T-helper 1 cell treated with Interleukin-12 subunit alpha and Interleukin-12 subunit beta and Interleukin-4 antibody, amounts not matched to agents 30 ng/mL and 1 ng/mL, for 36 hours (primary cell): ENCODE measurements around the gene ZNF366. TPM values are rescaled to one million over a fixed set of nuclear protein-coding genes. Genes with fewer than 3 reads are reported as not detected.

Experiments used
- intact Hi-C: fragments of 100-400 bp; cut with micrococcal nuclease; formaldehyde crosslinking; loops from one replicate; pipeline ENCODE4 v1.15.1; 2024
- total RNA-seq: library from RNA; stranded (reverse); gene quantifications from 2 replicates; pipeline ENCODE4 v1.2.3, GENCODE V29; 2022

The ZNF366 gene
- total RNA-seq, 1 donor from 2014 or later = not detected

DNA sequence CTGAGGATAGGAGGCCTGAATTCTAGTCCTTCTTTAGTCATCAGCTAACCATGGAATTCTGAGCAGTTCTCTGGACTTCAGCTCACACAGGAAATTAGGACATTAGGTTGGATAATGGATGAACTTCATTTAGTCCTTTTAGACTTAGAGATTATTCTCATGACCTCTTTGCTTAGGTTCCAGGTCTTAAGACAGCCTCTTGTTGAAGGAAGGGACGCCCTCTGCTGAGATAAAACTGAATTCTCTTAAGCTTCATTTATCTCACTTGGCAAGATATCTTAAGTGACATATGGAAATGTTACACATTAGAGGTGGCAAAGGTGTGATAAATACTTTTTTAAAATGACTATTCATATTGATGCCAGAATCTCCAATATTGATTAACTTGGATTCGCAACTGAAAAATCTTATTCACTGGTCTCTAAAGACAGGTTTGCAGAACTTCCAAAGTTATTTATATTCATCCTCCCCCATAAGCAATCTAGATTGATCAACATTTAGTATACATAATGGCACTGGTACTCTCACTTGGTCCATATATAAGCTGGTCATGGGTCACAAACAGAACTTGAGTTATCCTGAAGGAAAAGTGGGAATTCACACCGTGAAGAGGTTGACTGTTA, 16.9 kb upstream of the ZNF366 start:
- intact Hi-C loops = loop anchor here (1.0 kb wide), 1 partner anchor 158 kb away; no protein-coding TSS in a partner anchor

DNA sequence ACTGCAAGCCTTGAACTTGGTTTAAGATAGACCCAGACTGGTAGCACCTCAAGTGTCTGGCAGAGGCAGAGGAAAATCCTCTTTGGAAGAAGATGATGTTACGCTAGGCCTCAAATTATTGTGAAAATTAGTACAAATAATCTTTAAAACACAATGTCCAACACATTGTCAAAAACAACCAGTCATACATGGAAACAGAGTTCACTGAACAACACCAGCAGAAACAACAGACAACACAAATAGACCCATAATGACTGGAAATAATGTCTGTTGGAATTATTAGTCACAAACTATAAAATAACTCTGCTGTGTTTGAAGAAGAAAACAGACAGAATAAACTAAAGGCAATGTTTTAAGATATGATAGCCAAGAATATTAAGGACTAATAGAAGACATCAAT, 15.4 kb upstream of the ZNF366 start:
- intact Hi-C loops = no loop called here

DNA sequence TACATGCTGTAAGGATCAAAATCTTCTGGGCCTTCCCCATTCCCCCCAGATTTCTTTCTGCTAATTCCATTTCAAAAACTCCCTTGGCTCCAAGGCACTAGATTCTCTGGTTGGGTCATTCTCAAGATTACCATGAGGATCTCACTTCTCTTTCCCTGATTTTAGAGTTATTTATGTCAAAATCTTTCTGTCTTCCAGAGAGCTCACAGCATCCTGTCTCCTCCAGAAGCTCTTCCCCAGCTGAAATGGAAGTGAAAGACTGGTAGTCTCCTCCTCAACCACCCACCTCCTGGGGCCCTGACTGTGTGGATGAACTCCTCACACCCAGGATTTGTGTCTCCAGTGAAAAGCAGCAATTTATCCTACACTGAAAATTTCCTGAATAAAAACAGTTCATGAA, 11.9 kb upstream of the ZNF366 start:
- intact Hi-C loops = no loop called here

DNA sequence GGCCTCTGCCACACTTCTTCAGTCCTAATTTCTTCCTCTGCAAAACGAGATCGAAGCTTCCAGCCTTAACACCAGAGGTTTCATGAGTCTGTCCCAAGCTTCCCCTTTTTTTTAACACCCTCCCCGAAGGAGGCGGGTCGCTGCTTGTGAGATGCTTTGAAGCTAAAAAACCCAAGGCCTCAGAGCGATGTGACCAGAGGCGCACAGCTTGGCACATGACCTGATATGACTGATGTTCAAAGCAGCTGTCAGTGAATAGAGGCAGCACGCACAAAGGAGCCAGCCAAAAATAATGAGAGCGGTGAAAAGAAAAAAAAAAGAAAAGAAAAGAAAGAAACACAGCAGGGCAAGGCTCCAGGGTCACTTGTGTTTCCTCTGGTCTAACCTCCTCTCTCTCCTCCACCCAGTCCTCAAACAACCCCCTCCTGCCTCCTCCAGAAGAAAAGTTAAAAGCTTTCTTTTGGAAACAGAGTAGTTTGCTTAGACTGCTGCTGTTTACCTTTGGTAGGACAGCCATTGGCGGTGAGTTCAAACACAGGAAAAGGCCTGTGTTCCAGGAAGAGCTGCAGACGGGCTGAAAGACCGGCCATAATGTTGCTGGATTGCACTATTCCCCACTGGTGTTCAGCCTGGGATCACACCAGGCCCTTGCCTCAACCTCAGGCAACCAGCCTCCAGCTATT, 10.9 kb upstream of the ZNF366 start:
- intact Hi-C loops = no loop called here

DNA sequence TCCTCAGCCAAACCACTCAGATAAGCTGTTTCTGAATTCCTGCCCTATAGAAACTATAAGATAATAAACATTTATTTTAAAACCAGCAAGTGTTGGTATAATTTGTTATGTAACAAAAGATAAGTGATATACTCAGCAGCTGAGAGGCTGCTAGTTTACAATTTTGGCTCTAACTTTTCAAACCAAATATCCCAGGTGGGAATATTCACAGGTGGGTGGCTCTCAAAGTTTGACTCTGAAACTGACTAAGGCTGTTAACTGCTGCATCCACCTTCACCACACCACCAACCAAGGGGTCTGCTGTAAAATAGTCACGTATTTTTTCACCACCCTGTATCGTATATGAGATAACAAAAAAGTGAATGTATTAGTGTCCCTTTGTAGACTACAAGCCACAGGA, 9.7 kb upstream of the ZNF366 start:
- intact Hi-C loops = no loop called here

DNA sequence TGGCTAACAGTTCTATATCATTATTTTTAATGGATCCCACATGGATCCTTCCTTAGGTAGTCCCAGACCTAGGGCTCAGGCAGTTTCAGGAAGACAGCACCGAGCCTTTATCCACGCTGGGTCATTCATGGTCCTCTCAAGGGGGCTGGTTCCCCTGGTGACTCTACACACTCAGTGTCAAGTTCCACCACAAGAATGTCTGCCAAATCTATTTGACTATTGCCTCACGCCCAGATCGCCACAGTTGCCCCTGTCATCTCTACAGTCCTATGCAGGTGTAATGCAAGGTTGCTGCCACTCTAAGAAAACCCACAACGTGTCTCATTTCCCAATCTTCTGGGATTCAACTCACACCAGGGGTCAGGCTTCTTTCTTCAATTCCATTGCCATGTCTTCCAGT, 8.0 kb upstream of the ZNF366 start:
- intact Hi-C loops = no loop called here

DNA sequence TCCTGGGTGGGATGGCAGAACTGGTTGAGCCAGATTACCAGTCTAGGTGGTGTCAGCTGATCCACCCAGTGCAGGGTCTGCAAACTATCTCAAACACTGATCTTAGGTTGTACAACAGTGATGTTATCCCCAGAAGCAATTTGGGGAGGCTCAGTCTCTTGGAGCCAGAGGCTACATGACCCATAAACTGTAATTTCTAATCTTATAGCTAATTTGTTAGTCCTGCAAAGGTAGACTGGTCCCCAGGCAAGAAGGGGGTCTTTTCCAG, 5.3 kb upstream of the ZNF366 start:
- intact Hi-C loops = no loop called here

DNA sequence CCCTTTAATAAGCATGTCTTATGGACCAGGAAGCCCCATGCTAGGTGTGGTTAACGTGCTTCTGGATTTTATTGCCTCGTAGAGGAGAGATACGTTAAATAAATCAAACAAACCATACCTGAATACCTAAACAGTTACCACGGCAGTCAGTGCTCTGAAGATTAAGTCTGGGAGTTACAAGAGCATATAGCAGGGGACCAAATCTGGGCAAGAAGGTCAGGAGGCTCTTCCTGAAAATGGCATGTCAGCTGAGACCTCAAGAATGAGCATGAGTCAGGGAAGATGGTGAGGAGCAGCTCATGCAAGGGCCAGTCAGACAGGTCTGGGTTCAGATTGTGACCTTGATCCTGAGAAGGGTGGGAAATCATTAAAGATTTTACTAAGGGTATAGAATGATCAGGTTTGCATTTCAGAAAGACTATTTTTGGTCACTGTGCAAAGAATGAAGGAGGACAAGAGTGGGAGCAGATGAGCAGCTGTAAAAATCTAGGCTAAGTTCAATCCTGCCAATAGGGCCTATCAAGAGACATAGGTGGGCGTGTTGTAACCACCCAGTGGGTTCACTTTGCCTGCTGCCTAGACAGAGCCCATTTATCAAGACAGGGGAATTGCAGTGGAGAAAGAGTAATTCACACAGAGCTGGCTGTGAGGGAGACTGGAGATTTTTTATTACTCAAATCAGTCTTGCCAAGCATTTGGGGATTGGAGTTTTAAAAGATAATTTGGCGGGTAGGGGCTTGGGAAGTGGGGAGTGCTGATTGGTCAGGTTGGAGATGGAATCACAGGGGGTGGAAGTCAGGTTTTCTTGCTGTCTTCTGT, 4.8 kb upstream of the ZNF366 start:
- intact Hi-C loops = no loop called here

DNA sequence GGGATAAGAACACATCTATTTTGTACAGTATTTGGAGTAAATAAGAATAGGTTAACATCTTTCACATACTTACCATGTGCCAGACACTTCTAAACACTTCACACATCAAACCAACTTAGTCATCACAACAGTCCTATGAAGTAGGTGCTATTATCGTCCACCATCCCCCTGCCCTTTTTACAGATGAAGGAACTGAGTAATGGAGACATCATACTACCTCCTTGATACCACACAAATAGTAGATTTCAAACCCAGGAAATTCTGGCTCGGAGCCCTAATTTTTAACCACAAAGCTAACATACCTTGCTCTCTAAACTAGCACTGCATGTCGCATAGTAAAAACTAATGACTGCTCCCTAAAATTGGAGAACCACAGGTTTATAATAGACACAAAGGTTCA, 4.2 kb upstream of the ZNF366 start:
- intact Hi-C loops = no loop called here

DNA sequence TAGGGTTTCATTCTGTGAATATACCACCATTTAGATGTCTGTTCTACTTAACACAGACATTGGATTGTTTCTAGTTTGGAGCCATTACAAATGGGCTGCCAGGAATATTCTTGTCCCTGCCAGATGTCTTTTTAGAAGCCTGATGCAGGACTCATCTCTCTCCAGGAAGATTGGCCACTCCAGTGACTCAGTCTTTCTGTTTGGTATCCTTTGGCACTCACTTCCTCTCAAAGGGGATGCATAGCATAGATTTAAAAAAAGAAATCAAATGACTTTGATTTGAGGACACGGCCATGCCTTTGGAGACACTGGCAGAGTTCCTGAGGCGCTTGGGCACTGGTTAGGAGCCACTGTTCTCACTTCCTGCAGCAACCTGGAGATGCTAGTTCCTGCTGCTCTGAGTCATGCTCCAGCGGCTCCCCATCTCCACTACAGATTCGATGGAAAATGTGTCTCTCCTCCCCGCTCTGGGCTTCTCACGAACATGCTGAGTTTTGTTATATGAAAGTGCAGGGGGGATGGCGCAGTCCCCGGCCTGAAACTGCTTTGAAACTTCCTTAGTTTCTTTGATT, 3.5 kb upstream of the ZNF366 start:
- intact Hi-C loops = no loop called here

DNA sequence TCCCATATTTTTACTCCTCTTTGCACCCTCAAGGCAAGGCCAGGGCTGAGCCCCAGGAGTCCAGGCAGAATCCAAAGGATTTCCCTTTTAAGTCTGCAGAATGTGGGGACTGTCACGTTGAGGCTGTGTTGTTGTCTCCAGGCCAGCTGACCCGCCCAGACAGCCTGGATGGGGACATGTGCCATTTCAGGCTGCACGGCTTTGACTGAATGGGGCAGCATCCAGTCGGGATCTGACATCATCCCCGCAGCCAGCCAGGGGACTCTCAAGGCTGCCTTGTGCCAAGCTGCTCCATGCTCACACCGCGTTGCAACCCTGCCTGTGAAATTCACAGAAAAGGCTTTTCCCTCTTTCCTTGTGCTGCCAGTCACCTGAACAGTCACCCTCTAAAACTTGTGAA, 2.2 kb upstream of the ZNF366 start:
- intact Hi-C loops = no loop called here

DNA sequence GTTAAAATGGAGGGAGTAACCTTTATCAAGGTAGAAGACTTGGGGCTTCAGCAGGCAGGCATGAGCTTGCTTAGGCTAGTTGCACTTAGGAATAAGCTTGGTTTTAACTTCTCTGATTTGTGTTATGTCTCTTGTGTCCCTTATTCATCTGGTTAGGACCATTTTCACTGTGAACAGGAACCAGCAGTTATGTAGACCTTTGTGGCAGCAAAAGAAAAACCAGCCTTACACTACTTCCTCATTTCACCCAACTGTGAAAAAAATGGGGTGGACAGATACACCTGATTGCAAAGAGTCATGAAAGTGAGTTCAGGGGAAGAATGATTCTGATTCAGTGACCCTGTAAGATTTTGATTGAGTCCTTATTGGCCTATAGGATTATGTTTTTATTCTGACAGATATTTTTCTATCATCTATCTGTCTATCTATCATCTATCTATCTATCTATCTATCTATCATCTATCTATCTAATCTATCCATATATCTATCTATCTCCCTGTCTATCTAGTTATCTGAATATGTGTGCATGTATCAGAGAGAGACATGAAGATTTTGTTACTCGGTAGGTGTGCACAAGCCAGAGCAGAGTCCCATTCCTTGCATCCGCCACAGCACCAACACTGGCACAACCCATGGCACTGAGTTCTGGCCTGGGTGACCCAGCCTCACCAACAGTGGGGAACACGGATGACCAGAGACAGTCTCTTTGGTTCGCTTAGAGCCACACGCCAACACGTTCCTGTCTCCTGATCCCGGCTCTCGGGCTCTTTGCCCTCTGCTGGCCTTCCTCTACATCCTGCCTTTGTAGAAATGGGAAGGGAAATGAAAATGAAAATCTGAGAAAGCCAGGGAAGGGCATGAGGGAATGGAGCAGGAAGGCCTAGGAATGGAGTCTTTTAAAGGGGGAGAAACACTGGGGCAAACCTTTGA, 1.3 kb upstream of the ZNF366 start:
- intact Hi-C loops = no loop called here

DNA sequence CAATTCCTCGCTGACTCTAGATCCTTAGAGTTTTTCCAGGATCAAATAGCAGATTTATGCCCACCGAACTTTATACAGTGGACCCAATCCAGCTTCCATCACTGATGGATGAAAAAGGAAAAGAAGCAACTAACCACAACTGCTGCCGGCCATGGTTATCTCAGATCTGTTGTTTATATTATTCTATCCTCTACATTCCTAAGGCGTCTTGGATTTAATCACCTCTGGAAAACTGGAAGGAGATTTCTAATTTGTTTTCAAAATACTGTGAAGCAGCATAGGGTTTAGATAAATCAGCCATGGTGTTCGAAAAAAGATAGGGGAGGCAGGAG, 663 bp upstream of the ZNF366 start:
- intact Hi-C loops = no loop called here

DNA sequence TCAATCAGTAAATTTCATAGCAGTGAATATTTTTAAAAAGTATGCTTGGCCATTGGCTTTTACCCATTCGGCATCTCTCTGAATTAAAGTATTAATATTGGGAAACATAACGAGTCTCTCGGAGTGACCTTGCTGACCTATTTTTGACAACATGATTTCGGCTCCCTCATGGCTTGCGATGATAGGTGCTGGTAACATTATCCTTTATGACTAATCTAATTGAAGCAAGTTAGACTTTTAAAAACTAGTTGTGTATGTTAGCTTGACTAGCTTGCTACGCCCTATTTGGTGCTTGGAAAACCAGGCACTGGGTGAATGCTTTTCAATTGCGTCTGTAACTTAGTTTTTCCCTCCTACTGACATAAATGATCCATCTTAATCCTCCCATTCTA, 1.1 kb downstream of the ZNF366 start:
- intact Hi-C loops = no loop called here

DNA sequence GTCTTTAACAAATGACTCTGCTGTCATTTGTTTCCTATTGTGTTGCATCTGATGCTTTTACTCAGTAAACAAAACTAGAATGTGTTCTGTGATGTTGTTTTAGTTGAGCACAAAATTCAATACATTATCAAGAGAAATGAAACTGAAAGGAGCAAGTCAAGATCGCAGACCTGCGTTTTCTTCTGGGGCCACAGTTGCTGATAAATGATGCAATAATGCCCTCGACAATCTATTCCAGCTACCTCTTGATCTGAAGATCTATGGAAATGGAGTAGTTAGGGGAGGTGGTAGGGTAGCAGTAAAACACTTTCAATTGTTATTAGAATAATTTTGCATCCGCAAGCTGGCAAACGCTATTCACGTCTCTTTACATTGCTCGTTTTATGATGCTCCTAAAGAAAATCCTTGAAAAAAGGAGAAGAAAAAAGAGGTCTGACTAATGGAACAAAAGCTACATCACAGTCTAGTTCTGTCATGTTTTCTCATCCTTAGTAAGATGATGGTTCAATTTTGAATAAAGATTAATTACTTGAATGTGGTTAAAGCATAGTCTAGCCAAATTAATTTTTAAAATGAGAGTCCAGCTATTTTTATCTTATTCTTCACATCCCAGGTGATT, 1.6 kb downstream of the ZNF366 start:
- intact Hi-C loops = no loop called here

DNA sequence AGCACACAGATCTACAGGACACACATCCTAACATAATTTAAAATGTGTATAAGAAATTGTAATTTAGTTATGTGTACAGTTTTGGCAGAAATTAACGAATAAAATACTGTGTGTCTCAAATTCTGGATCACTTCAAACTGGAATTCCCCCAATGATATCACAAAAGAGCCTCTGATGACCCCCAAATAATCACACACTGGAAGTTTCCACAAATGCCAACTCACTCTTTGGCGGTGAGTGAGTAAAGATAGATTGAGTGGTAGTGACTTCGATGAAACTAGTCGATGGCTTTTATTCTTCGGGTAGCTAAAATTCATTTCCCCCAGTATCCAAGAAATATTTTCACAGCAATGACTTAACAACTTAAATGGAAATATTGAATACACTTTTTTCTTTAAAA, 2.2 kb downstream of the ZNF366 start:
- intact Hi-C loops = no loop called here

DNA sequence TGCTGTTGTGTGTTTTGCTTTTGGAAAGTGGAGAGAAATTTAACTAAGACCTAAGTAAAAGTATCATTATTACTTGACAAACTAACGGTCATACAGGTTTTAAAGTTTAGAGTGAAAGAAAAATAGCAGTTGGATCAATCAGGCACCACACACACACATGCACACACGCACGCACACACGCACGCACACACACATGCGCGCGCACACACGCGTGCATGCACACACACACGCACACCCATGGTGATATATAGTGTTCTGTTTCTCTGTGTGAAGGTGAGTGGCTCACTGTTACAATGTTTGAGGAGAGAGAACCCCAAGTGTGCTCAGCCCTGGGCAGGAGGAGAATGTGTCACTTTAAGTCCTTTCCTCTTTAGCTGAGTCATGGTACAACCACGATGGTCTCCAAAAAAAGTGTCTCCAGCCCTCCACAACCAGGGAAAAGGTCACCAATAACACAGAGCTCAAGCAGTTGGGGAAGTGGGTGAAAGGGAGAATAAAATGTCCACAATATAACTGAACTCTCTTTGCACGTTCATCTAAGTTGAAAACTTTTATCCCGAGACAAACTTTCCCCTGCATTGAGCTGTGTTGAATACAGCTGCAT, 3.2 kb downstream of the ZNF366 start:
- intact Hi-C loops = no loop called here

DNA sequence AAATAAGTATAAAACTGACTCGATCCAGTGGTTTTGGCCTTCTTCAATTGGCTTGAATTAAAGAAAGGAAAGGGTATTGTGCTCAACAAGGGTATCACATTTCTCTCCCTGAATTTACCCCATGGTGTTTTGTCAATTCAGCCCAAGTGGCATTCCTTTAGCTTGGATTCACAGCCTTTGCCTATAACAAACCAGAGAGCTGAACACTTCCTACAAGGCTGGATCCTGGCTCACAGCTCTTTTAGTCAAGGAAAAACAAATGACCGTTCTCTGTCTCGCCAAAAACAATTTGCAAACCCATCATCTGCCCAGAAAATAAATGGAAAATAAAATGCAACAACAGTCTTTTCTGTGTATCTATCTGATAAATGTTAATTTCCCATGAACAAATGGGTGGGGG, 5.7 kb downstream of the ZNF366 start:
- intact Hi-C loops = no loop called here

DNA sequence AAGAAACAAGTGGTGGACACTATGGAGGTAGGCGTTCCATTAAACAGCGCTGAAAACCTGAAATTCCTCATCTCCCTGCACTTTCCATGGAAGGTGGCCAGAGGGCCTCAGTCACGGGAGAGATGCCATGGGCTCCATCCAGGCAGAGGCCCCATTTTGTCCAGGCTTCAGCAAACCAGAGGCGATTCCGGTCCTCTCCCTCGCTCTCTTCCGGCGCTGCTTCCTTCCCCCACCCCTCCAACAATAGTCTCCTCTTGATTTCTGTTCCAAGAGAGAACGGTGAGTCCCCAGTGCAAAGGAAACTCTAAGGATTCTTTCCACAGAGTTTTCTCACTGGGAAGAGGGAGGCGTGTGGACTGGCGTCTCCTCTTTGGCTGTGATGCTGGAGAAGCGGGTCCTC, 7.5 kb downstream of the ZNF366 start:
- intact Hi-C loops = no loop called here

DNA sequence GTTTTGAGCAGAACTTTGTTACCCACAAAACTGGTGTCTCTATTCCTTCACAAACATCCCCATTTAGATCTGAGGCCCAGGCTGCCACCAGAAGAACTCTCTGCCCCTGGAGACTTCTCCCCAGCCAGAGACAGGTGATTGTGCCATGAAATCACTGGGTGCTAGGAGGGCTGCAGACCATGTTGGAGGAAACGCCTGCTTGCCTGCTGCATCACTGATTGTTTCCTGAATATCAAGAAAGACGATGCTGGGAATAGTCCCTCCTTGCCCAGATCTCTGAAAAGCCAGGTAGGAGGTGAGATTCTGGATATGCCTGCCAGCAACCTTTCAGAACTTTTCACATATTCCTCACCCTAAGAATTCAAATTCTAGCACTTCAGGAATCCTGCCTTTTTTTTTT, 8.1 kb downstream of the ZNF366 start:
- intact Hi-C loops = no loop called here

DNA sequence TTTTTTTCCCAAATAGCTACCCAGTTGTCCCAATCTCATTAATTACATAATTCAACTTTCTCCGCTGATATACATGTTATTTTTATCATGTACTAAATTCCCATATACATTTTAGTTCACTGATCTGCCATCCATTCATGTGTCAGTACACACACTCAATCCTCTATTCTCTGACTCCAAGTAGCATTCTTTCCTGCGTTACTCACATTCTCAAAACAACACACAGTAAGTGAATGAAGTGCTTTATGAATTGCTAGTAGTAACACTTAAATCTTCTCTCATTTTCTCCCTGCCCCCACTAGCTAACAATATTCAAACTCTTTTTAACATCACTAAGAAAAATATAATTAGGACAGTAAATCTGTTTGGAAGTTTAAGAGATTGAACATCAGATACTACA, 8.9 kb downstream of the ZNF366 start:
- intact Hi-C loops = no loop called here
